ENCODE data around the gene AKT1S1.
A peak's percentile ranks its signal among the peaks of the same experiment; 100 is the strongest.

AKT1S1 gene

GRCh38 chr19:49854378-49855263 is 22.5 kb downstream of the AKT1S1 start:
- DNase-seq (ENCODE audit: low read depth in 2 of 2): no peak

- no peak for DNase-seq (ENCODE audit: low read depth in 2 of 2)
Observed at GRCh38 chr19:49853852-49854377, 23.2 kb downstream of the AKT1S1 start.

- no peak for DNase-seq (ENCODE audit: low read depth in 2 of 2)
Observed at GRCh38 chr19:49852631-49853126, 24.5 kb downstream of the AKT1S1 start.

DNA sequence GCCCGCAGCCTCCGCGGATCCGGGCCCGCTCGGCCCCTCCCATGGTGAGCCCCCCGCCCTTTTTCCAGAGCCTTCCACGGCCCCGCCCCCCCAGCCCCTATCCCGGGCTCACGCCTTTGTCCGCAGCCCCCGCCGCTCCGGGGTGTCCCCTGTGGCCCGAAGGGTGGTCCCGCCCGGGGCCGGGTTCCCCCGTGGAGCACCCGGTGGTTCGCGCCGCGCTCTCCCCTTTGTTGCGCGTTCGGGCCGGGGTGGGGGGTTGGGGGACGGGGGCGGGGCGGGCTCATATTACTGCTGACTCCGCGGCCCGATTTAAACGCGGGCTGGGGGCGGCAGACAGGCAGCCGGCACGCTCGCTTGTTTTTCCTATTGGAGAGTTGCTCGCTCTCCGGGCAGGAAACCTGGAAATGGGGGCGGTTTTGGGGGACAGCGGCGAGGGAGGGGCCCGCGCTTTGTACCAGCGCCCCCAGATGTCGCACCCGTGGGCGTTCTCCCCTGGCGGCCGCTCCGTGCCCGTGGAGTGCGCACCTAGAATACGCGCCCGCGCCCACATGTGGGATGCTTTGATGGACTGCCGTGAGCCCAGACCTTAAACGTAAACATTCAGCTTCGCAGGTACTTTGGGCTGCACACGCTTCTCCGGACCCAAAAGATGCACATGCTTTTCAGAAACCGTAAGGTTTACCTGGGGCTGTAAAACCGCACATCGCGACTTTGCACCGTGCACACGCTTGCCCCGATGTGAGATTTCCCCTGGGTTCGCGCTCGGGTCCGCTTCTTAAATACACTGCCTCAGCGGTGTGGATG is 25.5 kb downstream of the AKT1S1 start:
- DNase-seq (ENCODE audit: low read depth in 2 of 2): no peak

DNA sequence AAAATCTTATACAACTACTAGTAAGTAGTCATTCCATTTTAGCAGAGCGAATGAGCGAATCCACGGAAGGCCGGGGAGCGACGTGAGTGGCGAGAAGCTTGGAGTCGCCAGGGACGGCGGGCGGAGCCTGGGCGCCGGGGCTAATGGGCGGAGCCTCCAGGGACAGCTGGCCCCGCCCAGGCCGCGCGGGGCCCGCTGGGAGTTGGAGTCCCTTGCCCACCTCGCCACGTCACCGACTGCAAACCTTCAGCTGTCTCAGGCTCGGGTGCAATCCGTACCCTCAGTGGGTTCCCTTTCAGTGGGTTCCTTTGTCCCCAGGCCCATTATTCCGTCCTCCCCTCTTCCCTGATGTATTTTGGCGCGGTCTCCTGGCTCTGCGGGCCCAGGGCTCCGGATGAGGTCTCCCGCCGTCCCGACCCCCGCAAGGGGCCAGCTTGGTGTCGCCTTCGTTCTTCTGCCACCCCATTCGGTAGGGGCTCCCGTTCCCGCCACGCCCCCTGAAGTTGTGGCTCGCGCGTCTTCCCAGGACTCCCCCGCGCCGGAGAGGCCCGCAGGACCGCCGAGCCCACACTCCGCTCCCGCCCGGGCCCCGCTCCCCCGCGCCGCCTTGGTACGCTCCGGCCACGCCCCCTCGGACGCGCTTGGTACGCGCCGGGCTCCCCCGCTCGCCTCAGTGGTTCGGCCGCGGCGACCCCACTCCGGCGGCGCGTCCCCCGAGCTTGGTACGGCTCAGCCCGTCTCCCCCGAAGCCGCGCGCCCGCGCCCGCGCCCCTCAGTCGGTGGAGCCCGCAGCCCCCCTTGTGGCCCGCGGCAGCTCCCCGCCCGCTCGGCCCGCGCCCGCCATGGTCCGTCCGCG is 26.4 kb downstream of the AKT1S1 start, which contains the start of gene PTOV1:
TSS of gene PTOV1 (plus strand) at position 673 of the 856 bp plus-strand sequence.
- peak; percentile 85 for DNase-seq (ENCODE audit: low read depth in 2 of 2)

GRCh38 chr19:49850221-49850486 is 27.0 kb downstream of the AKT1S1 start:
- no peak for DNase-seq (ENCODE audit: low read depth in 2 of 2)

- DNase-seq (ENCODE audit: low read depth in 2 of 2): no peak
Observed at GRCh38 chr19:49849433-49850220, 27.5 kb downstream of the AKT1S1 start.

DNA sequence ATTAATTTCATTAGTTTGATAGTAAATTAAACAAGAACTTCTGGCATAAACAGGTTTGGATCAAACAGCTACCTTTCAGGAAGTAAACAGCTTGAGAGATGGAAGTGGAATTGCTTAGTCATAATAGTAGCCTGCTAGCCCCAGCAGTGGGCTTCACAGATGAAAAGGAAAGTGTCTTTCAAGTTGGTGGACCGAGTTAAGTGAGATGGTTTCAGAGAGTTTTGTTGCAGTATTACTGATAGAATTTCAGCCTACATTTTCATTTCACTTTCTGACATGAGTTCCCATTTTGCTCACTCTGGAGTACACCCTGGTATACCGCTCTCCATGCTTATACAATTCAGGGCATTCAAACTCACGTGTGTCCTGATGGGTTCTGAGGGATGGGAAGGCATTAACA is 28.2 kb downstream of the AKT1S1 start:
- no peak for DNase-seq (ENCODE audit: low read depth in 2 of 2)

DNA sequence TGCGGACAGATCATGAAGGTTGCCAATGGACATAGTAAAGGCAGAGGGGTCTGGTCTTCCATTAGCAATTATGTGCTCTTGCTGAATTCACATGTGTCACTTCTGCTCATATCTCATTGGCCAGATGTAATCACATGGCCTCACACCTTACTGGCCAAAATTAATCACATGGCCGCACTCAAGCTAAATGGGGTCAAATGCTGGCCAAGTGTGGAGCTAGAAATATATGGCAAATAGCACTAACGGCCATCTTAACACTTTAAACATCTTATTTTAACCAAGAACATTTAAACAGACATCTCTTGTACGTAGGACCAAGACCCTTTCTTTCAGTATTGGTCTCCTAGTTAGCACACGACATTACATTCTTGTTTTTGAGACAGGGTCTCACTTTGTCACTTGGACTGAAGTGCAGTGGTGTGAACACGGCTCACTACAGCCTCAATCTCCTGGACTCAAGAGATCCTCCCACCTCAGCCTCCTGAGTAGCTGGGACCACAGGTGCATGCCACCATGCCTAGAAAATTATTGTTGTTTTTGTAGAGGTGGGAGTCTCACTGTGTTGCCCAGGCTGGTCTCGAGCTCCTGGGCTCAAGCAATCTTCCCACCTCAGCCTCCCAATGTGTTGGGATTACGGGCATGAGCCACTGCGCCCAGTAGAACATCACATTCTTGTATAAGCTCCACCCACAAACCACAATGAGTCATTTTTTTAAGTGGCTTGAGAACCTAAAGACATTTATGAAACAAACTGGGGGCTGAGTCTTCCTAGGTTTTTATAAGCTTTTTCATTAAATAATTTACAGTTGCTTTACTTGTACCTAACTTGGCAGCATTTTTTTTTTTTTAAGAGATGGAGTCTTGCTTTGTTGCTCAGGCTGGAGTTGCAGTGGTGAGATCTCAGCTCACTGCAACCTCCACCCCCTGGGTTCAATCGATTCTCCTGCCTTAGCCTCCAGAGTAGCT is 29.1 kb downstream of the AKT1S1 start:
- DNase-seq (ENCODE audit: low read depth in 2 of 2): no peak

GRCh38 chr19:49846408-49846807 is 30.7 kb downstream of the AKT1S1 start:
- no peak for DNase-seq (ENCODE audit: low read depth in 2 of 2)

DNA sequence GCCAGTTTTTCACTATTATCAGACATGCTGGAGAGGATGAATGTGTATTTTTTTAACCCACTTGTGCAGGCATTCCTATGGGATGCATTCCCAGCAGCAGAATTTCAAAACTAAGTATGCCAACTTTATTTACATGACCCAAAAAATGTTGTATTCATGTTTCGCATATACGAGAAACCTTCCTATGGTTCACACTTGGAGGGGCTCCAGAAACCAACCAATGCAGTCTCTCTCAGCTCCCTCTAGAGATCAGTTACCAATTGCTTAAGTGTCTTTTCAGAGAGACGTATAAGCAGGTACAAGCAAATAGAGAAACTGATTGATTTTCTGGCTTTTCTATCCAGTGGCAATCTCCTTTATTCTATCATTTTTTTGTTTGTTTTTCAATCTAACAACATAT is 31.7 kb downstream of the AKT1S1 start:
- no peak for DNase-seq (ENCODE audit: low read depth in 2 of 2)

GRCh38 chr19:49844138-49845095 is 32.7 kb downstream of the AKT1S1 start:
- DNase-seq (ENCODE audit: low read depth in 2 of 2): no peak

DNA sequence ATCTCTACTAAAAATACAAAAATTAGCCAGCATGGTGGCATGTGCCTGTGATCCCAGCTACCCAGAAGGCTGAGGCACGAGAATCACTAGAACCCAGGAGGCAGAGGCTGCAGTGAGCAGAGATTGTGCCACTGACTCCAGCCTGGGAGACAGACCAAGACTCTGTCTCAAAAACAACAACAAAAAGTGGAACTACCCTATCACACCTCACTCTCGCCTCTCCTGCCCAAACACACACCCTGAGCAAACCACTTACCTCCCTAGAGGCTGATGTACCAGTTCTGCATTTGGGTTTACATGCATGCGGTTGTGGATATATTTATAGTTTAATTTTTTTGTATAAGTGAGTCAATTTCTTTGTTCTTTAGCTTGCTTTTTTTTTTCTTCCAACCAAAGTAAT is 33.9 kb downstream of the AKT1S1 start:
- DNase-seq (ENCODE audit: low read depth in 2 of 2): no peak

DNA sequence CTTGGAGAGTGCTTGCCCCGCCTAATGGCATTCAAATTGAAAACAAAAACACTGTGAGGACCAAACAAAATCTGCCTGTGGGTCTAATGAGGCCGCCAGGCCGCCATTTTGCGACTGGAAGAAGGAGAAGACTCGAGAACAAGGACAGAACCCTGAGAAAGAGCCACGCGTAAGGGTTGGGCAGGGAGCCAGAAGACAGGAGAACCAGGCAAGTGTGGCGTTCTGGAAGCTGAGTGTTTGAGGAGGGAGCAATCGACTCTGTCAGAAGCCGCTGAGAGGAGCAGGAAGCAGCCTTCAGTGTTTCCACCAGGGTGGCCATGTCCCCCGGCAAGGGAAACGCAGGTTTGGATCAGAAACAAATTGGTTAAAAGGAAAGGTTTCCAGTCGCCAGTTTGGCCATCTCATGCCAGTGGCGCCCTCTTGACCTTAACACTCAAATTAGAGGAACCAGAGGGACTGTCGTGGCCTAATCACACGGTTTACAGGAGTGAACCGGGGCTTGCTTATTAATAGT is 36.4 kb downstream of the AKT1S1 start:
- DNase-seq (ENCODE audit: low read depth in 2 of 2): no peak

DNA sequence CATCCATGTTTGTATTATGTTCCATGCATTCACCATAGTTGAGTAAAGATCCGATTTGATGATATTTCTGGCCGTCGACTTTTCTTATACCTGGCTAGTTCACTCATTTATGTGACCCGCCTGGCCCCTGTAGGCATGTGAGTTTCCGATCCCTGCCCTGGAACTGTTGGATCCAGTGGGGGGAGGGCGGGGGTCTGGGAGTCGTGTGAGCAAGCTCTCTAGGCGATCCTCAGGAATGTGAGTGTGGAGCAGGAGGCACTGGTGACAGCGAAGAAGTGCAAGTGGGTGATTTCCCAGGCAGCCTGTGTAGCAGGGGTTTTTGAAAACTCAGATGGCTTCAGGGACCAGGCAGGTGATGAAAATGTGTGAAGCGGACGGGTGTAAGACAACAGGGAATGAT is 36.8 kb downstream of the AKT1S1 start:
- no peak for DNase-seq (ENCODE audit: low read depth in 2 of 2)

- DNase-seq (ENCODE audit: low read depth in 2 of 2): no peak
Observed at GRCh38 chr19:49839713-49840112, 37.4 kb downstream of the AKT1S1 start.

DNA sequence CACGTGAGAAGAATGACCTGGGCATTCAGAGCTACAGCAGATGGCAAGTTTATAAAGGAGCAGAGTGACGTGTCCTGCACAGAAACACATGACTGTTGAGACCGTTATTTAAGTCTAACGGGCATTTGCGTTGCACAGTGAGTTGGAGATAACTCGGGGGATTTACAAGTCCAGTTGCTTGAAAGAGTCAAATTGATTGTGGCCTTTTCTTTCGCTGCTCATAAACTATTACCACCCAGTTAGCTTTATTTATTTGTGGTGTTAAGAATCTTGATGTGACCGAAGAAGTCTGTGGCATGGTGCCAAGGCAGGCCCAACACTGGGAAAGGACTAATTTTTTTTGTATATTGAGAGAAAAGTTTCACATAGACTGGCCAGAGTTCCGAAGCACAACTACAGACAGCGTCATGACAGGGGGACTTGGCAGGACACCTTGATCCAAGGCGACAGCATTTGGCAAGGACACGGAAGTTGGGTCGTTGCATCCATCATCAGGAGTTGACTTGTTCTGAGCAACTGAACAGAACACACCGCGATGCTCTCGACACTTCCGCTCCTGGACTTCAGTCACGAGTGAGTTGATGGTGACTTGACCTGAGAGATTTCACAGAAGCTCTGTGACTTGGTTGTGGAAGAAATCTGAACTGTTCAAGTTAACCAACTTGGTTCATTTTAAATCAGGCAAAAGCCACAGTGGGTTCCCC is 38.1 kb downstream of the AKT1S1 start:
- no peak for DNase-seq (ENCODE audit: low read depth in 2 of 2)

- DNase-seq (ENCODE audit: low read depth in 2 of 2): no peak
Observed at GRCh38 chr19:49837425-49837824, 39.7 kb downstream of the AKT1S1 start.
